Right lung (tissue), 5 donors: ENCODE results near the gene GSG1L. TPM values are rescaled to one million over a fixed set of nuclear protein-coding genes. Genes with fewer than 3 reads are reported as not detected.
"Not testable (repeated sequence)": the region's sequence is repeated elsewhere in the genome, so short reads cannot be mapped to it uniquely, and the experiment has no call there.

Experiments
- DNase-seq, 2 donors: peaks; one replicate each; pipeline ENCODE4 v3.0.0-alpha.2; 2013
- polyA plus RNA-seq, 5 donors: library from polyadenylated mRNA; unstranded; fragments of 120-200 nt; gene quantifications; one replicate each; pipeline versions ENCODE4 v1.2.1 to v1.2.3, GENCODE V29; 2013; ENCODE audit warnings: inconsistent platforms in 1 of 5, low replicate concordance in 1 of 5; ENCODE audit not compliant: insufficient read length in 5 of 5, insufficient read depth in 1 of 5

The GSG1L gene
- polyA plus RNA-seq, 5 donors, result 0.88 to 1.5 (median 0.99) TPM

DNA sequence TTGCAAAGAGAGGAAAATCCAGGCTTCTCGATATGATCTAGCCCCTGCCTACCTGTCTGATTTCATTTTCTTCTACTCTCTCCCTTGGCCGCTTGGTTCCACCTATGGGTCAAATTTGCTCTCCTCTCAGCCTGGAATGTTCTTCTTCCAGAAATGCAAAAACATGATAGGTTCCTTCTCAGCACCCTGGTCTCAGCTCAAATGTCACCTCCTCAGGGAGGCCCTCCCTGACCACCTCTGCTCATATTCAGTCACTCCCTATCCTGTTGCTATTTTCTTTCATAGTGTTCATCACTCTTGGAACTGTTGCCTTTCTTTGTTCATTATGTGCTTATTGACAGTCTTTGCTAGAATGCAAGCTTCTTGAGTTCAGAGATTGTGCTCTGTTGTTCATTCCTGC is 305.0 kb downstream of the GSG1L start:
- no peak for DNase-seq

DNA sequence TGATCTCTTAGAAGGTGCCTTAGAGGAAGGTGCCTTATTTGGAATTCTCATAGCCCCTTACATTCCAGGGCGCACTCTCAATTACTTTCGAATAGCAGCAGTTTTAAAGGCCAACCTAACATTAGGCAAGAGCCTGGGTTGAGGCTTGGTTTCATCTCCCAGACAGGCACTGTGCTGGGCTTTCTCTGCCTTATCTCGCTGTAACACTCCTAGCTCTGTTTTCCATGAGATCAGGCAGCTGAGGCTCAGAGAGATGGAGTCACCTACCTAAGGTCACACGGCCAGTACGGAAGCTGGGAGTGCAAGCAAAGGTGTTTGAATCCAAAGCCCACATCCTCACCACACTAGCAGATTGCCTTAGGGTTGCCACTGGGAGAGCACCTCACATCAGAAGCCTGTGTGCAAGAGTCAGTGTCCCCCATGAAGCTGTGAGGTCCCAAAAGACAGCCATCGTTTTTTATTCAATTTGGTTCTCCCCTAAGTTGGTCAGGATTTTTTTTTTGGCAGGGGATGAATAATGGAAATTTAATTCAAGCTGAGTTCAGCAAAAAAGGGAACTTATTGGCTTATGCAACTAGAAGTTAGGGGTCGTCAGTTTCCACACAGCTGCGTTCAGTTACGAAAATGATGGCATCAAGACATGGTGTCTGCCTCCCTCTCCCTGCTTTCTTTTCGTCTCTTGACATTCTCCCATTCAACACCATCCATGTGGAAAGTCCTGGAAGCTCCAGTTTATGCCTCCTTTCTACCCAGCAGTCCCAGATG is 307.1 kb downstream of the GSG1L start:
- peak; percentile 59 to 66 for DNase-seq

DNA sequence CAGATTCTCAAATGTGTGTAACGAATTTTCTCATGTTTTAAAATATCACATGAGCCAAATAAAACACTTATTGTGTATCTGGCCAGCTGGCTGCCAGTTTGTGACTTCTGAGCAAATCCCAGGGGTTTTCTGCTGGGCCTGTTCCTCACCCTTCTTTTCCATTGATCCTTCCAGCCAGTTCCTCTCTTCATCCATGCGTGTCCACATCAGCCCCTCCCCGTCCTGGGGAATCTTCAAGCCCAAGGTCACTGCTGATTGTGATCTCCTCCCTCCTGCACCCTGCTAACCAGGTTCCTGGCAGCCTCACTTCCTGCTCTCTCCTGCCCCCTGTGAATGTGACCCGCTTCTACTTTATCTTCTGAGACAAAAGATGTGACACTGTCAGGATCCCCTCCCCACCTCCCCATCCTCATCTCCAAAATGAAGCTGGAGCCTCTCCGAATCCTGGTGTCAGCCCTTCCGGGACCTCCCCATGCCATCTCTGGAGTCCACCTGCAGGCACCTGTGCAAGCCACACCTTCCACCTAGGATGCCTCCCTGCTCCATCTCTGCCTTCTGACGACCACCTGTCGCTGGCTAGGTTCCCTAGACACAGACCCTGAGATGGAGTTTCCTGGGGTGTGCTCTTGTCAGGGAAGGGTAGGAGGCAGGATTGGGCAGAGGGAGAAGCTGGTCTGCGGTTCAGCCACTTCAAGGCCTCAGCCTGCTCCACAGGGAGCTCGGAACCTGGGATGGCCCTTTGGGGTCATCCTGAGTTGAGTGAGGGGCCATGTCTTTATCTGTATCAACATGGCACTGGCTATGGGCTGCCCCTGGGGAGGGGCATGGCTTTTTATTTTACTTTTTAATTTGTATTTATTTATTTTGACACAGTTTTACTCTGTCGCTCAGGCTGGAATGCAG is 308.5 kb downstream of the GSG1L start:
- no peak for DNase-seq

DNA sequence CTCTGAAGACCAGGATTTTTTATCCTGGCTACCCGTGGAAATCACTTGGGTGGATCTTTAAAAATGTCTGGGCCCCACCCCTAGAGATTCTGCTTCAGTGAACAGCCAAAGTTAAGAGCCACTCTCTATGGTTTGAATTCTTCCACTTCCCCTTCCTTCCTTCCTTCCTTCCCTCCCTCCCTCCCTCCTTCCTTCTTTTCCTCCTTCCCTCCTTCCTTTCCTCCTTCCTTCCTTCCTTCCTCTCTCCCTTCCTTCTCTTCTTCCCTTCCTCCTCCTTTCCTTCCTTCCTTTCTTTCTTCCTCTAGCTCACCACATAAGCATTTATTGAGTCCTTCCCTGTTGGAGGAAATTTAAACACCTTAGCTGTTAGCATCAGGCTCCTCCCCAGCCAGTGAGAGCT is 310.0 kb downstream of the GSG1L start:
- no peak for DNase-seq

DNA sequence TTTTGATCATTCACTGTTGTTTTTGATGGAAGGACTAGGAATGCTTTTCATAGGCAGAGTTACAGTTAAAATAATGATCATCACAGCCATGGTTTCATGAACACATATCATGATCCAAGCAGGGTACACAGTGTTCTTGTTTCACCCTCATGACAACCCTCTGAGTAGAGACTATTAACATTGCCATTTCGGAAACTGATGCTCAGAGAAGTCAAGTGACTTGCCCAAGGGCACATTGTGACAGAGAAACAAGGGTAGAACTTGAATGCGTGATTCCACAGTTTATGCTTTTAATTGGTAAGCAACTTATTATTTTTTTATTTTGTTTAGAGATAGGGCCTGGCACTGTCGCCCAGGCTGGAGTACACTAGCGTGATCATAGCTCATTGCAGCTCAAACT is 311.3 kb downstream of the GSG1L start:
- no peak for DNase-seq

DNA sequence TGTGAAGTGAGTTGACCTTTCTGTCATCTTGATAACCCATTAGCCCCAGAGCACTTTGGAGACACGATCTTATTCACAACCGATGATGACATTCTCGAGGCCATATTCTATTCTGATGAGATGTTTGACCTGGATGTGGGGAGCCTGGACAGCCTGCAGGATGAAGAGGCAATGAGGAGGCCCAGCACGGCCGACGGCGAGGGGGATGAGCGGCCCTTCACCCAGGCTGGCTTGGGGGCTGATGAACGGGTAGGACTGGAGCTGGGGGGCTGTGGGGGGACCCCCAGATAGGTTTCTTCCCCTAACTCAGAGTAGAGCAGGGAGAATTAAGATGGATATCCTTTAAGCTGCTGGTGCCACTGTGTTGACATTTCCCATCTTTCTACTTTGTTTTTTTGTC is 311.8 kb downstream of the GSG1L start:
- DNase-seq, result no peak

DNA sequence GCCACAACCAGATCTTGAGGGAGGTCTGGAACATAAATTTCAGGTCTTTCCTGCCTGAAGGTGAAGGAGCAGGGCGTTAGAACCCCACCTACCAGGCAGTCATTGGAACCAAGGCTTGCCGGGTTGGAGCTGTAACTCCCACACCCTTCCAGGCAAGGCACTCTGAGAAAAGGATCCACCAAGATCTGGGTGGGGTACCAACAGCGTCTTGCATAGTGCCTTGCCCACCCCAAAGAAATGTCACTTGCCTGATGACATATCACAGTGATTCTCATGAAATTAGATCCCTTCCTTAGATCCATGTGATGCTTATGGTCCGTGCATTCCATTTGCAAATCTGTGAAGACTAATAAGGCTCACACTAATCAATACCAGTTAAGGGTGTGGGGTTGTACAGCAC is 312.3 kb downstream of the GSG1L start:
- no peak for DNase-seq

DNA sequence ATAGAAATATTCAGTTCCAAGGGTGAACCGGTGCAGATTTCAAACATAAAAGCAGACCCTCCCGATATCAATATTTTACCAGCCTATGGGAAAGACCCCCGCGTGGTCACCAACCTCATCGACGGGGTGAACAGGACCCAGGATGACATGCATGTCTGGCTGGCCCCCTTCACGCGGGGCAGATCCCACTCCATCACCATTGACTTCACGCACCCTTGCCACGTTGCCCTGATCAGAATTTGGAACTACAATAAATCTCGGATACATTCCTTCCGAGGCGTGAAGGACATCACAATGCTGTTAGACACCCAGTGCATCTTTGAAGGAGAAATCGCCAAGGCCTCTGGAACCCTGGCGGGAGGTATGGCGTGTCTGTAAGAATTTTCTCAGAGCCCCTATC is 313.6 kb downstream of the GSG1L start:
- no peak for DNase-seq

DNA sequence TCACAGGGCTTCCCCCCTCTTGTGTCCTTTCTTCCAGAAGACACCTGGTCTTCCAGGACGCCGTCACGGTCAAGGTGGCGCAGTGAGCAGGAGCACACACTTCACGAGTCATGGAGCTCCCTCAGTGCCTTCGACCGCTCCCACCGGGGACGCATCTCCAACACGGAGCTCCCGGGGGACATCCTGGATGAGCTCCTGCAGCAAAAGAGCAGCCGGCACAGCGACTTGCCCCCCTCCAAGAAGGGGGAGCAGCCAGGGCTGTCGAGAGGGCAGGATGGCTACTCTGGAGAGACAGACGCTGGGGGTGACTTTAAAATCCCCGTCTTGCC is 314.0 kb downstream of the GSG1L start:
- no peak for DNase-seq

DNA sequence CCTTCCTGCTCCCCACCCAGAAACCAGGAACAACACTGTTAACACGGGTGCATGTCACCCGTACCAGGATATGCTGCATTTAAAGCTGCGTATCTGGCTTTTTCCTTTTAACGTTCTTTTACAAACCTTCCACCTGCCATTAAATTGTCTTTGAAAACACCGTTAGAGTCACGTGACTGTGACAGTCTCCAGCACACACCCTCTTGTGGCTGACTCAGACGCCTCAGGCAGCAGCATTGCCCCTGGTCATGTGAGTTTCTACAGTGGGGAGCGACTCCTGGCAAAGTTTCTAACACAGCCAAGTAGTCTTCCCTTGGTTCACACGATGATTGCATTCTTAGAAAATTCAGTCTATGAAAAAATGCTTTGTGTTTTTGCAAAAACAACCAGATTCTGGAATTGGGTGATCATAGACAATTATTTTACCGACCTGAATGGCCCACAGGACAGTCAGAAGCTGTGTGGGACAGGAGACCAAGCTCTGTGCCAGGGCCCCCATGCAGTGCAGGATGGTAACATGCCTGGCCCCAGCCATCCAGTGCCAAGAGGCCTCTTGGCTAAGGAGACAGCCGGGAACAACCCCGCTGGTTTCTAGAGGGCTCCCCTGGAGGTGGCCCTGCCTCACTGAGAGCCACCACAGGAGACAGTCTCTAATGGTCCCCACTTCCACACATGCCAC is 314.5 kb downstream of the GSG1L start:
- no peak for DNase-seq

DNA sequence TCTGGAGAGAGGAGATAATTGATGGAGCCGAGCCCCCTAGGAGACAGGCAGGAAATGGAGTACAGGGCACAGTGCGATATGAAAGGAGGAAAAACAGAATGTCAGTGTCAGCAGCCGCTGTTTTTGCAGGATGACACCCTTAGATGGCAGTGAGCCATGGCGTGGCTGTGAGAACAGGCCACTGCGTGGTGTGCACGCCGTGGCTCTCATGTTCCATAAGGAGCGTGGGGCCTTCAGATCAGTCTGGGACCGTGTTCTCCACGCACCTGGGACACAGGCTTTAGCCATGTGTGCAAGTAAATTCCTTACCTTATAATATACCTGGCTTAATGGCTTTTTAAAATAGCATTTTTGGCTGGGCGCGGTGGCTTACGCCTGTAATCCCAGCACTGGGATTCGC is 315.6 kb downstream of the GSG1L start:
- no peak for DNase-seq

DNA sequence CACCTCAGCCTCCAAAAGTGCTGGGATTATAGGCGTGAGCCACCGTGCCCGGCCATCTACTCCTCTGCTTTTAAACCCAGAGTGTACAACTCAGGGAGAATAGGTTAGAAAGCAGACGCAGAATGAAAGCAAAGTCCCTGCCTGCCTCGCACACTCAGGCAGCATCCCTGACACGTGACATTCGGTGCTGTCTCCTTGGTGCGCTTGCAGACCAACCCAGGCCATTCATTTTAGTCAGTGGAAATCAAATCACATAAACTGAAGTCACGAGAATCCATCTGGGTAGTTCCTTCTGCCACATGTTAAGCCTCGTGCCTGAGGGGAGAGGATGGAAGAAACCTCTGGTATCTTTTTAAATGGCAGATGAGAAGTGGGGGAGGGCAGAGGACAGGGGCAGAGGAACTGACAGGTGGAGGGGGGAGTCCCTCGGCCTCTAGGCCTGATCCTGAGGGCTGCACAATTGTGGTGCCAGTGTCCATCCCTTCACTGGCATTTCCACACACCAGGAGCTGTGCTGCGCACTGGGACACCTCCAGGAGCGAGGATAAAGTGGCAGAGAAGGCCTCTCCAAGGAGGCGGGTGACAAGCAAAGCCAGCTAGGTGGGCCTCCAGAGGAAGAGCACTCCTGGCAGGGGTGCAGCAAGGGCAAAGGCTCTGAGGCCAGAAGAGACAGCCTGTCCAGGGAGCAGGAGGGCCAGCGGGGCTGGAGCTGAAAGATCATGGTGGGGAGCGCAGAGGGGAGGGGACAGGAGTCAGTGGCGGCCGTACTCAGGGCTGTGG is 317.2 kb downstream of the GSG1L start:
- no peak for DNase-seq

DNA sequence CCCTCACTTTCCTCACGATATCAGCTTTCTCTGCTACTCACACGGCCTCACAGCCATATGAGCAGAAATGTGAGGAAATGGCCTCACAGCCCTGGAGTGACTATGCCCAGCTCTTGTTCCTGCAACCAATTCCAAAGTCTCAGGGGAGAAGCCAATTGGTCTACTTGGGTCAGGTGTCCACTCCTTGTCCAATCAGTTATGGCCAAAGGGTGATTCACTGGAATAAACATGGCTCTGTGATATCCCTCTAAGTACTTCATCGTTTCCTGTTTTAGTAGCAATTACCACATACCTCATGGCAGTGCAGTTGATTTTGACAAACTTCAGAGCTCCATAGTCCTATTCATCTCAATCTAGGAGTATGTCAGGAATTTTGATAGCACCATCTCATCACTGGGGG is 318.2 kb downstream of the GSG1L start:
- no peak for DNase-seq

DNA sequence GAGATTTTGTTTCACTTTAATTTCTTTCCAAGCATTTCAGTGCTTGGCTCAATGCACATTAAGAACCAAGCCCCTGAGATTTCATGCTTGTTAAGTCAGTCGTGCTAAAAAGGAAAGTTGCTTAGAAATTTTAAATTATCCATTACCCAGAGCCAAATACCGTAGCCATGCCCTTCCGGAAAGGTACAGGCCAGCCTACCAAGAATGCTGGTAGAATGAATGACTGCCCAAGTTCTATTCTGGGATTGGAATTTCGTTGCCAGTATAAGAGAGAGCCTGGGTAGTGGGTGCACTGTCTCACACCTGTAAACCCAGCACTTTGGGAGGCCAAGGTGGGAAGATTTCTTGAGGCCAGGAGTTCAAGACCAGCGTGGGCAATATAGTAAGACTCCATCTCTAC is 319.6 kb downstream of the GSG1L start:
- DNase-seq, result no peak

DNA sequence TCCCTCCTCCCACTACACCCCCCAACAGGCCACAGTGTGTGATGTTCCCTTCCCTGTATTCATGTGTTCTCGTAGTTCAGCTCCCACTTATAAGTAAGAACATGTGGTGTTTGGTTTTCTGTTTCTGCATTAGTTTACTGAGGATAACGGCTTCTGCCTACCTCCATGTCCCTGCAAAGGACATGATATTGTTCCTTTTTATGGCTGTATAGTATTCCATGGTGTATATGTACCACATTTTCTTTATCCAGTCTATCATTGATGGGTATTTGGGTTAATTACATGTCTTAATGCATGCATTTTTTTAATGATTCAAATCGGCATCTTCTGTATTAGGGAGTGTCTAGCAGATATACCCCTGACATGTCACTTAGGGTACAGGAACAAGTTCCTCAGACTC is 320.5 kb downstream of the GSG1L start:
- not testable (repeated sequence) for DNase-seq

DNA sequence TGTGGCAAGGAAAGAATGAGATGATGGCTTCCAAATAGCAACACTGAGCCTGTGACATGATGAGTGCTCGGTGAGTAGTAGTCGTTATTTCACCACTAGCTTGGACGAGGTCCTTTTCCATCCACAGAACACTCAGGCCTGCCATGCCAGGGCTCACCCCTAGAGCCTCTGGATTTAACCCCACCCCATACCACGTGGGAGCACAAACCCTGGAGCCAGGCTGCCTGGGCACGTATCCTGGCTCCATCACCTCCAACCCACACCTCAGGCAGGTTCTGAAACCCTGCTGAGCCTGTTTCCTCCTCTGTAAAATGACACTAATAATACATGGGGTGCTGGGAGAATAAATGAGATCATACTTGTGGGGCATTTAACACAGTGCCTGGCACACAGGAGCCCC is 321.2 kb downstream of the GSG1L start:
- DNase-seq, result no peak

DNA sequence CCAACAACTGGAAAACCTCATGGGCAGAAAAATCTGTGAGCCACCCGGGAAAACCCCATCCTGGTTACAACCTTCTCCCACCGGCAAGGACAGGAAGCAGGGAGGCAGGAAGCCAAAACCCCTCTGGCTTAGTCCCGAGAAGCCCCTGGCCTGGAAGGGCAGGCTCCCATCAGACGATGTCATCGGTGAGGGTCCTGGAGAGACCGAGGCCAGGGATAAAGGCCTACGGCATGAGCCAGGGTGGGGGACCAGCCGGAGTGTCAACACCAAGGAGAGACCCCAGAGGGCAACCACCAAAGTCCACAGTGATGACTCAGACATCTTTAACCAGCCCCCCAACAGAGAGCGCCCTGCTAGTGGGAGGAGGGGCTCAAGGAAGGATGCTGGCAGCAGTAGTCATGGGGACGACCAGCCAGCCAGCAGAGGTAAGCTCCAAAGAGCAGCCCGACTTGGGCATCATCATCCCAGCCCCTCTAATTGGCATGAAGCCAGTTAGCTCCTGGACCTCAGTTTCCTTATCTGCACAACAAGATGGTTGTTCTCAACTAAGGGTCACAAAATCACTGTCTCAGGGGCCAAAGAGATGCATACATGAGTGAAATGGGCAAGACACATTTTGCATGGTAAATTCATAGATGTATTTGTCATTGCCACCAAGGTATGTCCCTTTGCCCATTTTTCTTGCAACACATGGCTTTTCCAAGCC is 322.9 kb downstream of the GSG1L start:
- no peak for DNase-seq

DNA sequence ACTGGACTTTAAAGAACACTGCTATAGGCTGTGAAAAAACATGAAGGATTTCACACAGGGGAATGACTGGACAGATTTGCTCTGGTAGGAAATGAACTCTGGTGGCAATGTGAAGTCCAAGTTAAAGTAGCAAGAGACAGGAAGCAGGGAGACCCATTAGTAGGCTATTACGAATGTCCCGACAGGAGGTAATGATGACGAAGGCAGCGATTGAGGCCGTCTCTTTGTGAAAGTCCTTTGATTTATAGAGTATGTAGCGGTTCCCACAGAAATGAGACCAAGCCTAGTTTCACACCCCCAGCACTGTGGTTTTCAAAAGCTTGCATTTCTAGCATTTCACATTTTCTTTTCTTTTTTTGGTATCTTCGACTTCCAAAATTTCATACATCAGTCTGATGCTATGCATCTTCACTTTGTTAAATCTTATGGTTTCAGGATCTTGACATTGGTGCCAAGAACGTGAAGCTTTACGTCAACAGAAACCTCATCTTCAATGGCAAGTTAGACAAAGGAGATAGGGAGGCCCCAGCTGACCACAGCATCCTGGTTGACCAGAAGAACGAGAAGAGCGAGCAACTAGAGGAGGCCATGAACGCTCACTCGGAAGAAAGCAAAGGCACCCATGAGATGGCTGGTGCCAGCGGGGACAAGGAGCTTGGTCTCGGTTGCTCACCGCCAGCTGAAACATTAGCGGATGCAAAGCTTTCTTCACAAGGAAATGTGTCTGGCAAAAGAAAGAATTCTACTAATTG is 323.7 kb downstream of the GSG1L start:
- no peak for DNase-seq

DNA sequence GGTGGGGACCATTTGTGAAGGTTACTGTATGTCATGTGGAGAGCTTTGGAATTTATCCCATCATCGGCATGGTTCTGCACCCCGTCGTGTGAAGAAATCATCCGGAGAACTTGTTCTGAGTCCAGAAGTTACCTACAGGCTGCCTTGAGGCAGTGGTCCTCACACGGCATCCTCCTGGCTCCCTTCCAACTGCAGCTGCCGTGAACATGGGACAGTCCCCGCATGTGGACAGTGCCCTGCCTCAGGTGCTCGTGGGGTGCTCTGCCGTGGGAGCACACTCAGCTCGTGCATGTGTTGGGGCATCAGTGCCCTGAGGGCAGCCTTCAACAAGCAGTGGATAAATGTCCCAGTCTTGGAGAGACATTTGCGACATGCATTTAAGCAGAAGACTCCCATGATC is 324.9 kb downstream of the GSG1L start:
- DNase-seq, result no peak
